T-cell (primary cell): ENCODE data around the gene CPOX. TPM values are rescaled to one million over a fixed set of nuclear protein-coding genes. Genes with fewer than 3 reads are reported as not detected.

Experiments
- ATAC-seq, 4 experiments: fragments of 200-7000 bp in 3 of 4; fragments of 150-1000 bp in 1 of 4; cut with Tn5 transposase; replicated peaks in 1 of 4; 1 replicate in 3 of 4; 2 replicates in 1 of 4; pipeline ENCODE4 v1.10.0; 2021; ENCODE audit warnings: moderate library complexity in 3 of 4, mild to moderate bottlenecking in 2 of 4, moderate number of reproducible peaks in 1 of 4
- CTCF ChIA-PET, 2 donors: fragments of 300-600 bp; sonication (Branson Sonifier 250); formaldehyde crosslinking; loops; one replicate each; lab custom pipeline; 2022; ENCODE audit warnings: antibody characterized with exemption in 2 of 2; lab: Charles Lee
- POLR2A ChIA-PET, 2 donors: fragments of 300-600 bp; sonication (Branson Sonifier 250); formaldehyde crosslinking; loops; one replicate each; lab custom pipeline; 2022; ENCODE audit warnings: antibody characterized with exemption in 2 of 2; lab: Charles Lee
- DNase-seq, 35 experiments: peaks; one replicate each; pipeline versions ENCODE4 v3.0.0 to v3.0.0-alpha.2; 2013 to 2023
- H3K27ac ChIP-seq: one replicate; pipeline ENCODE4 v1.5.1; 2013; ENCODE audit warnings: low read length
- H3K27me3 ChIP-seq, 2 experiments: replicated peaks in 1 of 2; 1 replicate in 1 of 2; 2 replicates in 1 of 2; pipeline versions ENCODE4 v1.6.1 to v1.7.0; 2013; ENCODE audit warnings: low read length in 1 of 2, mixed read lengths in 1 of 2; ENCODE audit not compliant: control insufficient read depth in 2 of 2, insufficient read depth in 2 of 2; ENCODE audit errors: extremely low read depth in 1 of 2
- H3K36me3 ChIP-seq, 2 donors: 1 replicate in 1 of 2; 2 replicates in 1 of 2; pipeline versions ENCODE4 v1.6.1 to v1.7.0; 2013; ENCODE audit warnings: low read length in 1 of 2; ENCODE audit not compliant: control insufficient read depth in 2 of 2, insufficient read depth in 1 of 2; ENCODE audit errors: extremely low read depth in 1 of 2
- H3K4me1 ChIP-seq, 2 experiments: 1 replicate in 1 of 2; 2 replicates in 1 of 2; pipeline versions ENCODE4 v1.6.1 to v1.7.0; 2013; ENCODE audit warnings: low read length in 2 of 2, mixed read lengths in 1 of 2; ENCODE audit not compliant: insufficient read depth in 2 of 2, control insufficient read depth in 1 of 2; ENCODE audit errors: extremely low read depth in 1 of 2
- H3K4me3 ChIP-seq, 2 donors: 1 replicate in 1 of 2; 2 replicates in 1 of 2; pipeline versions ENCODE4 v1.5.1 to v1.7.0; 2013; ENCODE audit warnings: mild to moderate bottlenecking in 2 of 2, low read length in 1 of 2, moderate library complexity in 1 of 2; ENCODE audit not compliant: control insufficient read depth in 1 of 2; ENCODE audit errors: extremely low read depth in 1 of 2
- H3K9me3 ChIP-seq: 2 replicates; pipeline ENCODE4 v1.7.0; 2013
- H3K27ac Mint-ChIP-seq, 2 donors: one replicate each; pipeline ENCODE4 v1.8.0; 2020 to 2021; ENCODE audit warnings: mild to moderate bottlenecking in 2 of 2, mixed read lengths in 2 of 2
- H3K27me3 Mint-ChIP-seq, 2 donors: one replicate each; pipeline ENCODE4 v1.8.0; 2021 to 2022; ENCODE audit warnings: mixed read lengths in 2 of 2
- H3K36me3 Mint-ChIP-seq: one replicate; pipeline ENCODE4 v1.8.0; 2021; ENCODE audit warnings: mixed read lengths
- H3K4me1 Mint-ChIP-seq, 3 donors: one replicate each; pipeline ENCODE4 v1.8.0; 2020 to 2022; ENCODE audit warnings: mixed read lengths in 3 of 3, mild to moderate bottlenecking in 1 of 3
- H3K4me3 Mint-ChIP-seq, 3 donors: one replicate each; pipeline ENCODE4 v1.8.0; 2020 to 2022; ENCODE audit warnings: mild to moderate bottlenecking in 3 of 3, mixed read lengths in 3 of 3, moderate library complexity in 3 of 3
- H3K9me3 Mint-ChIP-seq, 3 donors: one replicate each; pipeline ENCODE4 v1.8.0; 2020 to 2022; ENCODE audit warnings: mixed read lengths in 3 of 3
- WGBS: methylation state at CpG from one replicate; pipeline ENCODE4 v1.1.5; 2013; ENCODE audit warnings: missing lambda C conversion rate; ENCODE audit not compliant: insufficient coverage; 5-methylcytosine and 5-hydroxymethylcytosine counted together
- total RNA-seq, 35 experiments: library from RNA in 6 of 35; stranded (reverse) in 6 of 35; fragments of 120-200 nt in 1 of 35; gene quantifications; one replicate each; pipeline versions ENCODE4 v1.2.1 to v1.2.4 and lab custom pipeline; 2013 to 2026

CPOX gene
- total RNA-seq, 5 donors from 2014 or later (not counting 1 experiment from before 2014, with no cell fraction given) = 13.9 to 47.6 (median 44.6) TPM

DNA sequence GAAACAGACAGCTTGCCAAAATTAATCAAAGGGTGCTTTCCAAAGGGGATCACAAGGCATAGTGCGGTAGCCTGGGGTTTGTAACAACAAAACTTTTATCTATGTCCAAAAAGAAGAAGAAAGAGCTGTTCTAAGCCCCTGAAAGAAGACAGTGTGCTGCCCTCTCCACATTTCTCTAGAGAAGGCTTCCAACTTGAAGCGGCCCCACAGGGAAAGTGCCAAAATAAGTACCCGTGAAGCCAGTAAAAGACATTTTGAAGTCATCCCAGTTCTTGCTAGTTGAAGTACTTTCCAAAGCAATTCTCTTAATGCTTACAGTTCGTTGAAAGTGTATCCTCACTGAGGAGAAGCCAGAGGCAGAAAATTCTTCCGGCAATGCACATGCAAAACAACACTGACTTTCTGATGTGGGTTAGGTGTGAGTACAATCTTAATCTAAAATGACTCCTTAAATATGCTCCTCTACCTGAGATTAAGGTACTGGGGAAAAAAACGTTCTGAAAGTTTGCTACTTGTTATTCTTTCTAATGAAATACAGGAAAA, 40.3 kb downstream of the CPOX start:
- H3K9me3 Mint-ChIP-seq = no peaks in the 10 kb centered on the region
- ChIA-PET CTCF (interaction anchor here in 1 of 2 donors (1.0 kb wide), 1 partner anchor 12 kb away, joined by 7 read pairs; no protein-coding TSS in a partner anchor), POLR2A (no interaction called here)
- H3K36me3 ChIP-seq = no peaks in the 10 kb centered on the region
- peaks cover 8% of the 10 kb centered on the region for H3K36me3 Mint-ChIP-seq
- ATAC-seq (peak in 1 of 4 experiments; percentile 40), DNase-seq (peak in 1 of 35 experiments; percentile 44)
- H3K27me3 ChIP-seq = no peaks in the 10 kb centered on the region
- H3K4me1 ChIP-seq = peaks cover 0 to 33% of the 10 kb centered on the region in 2 experiments
- H3K9me3 ChIP-seq = no peaks in the 10 kb centered on the region
- 71% methylated on average over 2 of the region's 6 CpGs for WGBS
- H3K27ac ChIP-seq = peak overlapping the region; percentile 50
- peak overlapping the region; percentile 81 to 94 for H3K27ac Mint-ChIP-seq
- H3K4me1 Mint-ChIP-seq = peaks cover 34 to 73% (median 65%) of the 10 kb centered on the region in 3 donors
- H3K4me3 ChIP-seq = no peak overlapping the region
- H3K4me3 Mint-ChIP-seq = peak overlapping the region in 2 of 3 donors; percentile 14 to 35
- no peaks in the 10 kb centered on the region for H3K27me3 Mint-ChIP-seq

DNA sequence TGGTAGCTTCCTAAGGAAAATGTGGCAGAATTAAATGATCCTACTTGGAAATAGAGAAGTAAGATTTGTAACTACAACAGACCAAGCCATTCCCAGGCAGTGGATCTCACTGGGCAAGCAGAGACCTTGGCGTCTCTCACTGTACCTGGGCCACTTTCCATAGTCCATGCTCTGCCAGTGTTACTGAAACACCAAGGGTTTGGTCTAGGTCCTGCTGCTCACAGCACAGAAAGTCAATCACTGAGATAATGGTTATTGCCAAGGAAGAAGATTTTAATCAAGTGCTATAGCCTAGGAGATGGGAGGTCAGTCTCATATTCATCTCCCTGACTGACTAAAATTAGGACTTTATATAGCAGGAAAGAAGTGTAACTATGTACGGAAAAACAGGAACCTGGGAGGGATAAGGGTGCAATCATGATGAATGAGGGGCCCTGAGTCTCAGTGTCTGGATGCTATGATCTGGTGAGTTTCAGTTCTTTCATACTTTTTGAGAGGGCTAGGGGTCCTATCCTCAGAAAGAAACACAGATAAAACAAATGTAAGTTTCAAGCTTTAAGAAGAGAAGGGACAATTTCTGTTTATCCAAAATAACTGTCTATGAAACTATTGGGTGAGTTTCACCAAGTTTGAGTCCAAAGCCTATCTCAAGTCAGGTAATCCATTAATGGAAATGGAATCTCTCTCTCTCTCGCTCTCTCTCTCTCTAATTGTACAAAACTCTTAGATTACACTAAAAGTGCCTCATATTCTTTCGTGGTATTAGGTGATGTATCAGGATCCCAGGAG, 41.0 kb downstream of the CPOX start:
- H3K9me3 ChIP-seq = no peaks in the 10 kb centered on the region
- H3K36me3 ChIP-seq = no peaks in the 10 kb centered on the region
- peak overlapping the region; percentile 50 for H3K27ac ChIP-seq
- Mint-ChIP-seq H3K36me3 (peaks cover 8% of the 10 kb centered on the region), H3K27ac (peak overlapping the region; percentile 81 to 94), H3K4me3 (peak overlapping the region in 1 of 3 donors; percentile 35), H3K4me1 (peaks cover 29 to 67% (median 60%) of the 10 kb centered on the region in 3 donors), H3K9me3 (no peaks in the 10 kb centered on the region), H3K27me3 (no peaks in the 10 kb centered on the region)
- POLR2A ChIA-PET = no interaction called here
- H3K27me3 ChIP-seq = no peaks in the 10 kb centered on the region
- ATAC-seq = no peak
- H3K4me3 ChIP-seq = no peak overlapping the region
- CTCF ChIA-PET = interaction anchor here in 1 of 2 donors (1.1 kb wide), 1 partner anchor 26 kb away, joined by 3 read pairs; no protein-coding TSS in a partner anchor
- 100% methylated on average over 1 of the region's 4 CpGs for WGBS
- DNase-seq = no peak
- H3K4me1 ChIP-seq = peaks cover 0 to 30% of the 10 kb centered on the region in 2 experiments

DNA sequence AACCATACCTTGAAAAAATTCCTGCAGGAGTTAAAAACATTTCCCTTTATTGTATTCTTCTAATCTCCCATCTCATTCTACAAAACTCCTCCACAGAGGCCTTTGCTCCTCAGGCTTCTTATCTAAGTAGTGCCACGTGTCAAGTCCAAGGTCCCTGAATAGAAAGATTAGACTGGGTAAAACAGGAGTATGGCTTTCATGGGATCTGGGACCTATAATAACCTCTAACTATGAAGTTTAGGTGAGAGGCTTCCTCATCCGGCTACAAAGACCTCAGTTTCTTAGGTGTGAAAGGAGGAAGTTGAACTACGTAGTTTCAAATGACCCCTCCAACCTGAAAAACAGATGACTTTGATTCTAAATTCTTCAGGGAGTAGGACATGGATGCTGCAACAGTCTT, 41.7 kb downstream of the CPOX start:
- Mint-ChIP-seq H3K9me3 (no peaks in the 10 kb centered on the region), H3K36me3 (peaks cover 8% of the 10 kb centered on the region), H3K4me3 (no peak overlapping the region), H3K27me3 (no peaks in the 10 kb centered on the region), H3K27ac (peak overlapping the region; percentile 81 to 94), H3K4me1 (peaks cover 23 to 61% (median 53%) of the 10 kb centered on the region in 3 donors)
- Histone ChIP-seq H3K9me3 (no peaks in the 10 kb centered on the region), H3K27me3 (no peaks in the 10 kb centered on the region), H3K4me1 (peaks cover 0 to 24% of the 10 kb centered on the region in 2 experiments), H3K36me3 (no peaks in the 10 kb centered on the region), H3K27ac (peak overlapping the region; percentile 50), H3K4me3 (no peak overlapping the region)
- ATAC-seq (no peak), DNase-seq (no peak)
- POLR2A ChIA-PET = interaction anchor here in 1 of 2 donors (1.0 kb wide), 1 partner anchor 13 kb away, joined by 4 read pairs; no protein-coding TSS in a partner anchor
- no CpG with 5 or more reads among the region's 3 CpGs for WGBS
- CTCF ChIA-PET = interaction anchor here in 1 of 2 donors (1.1 kb wide), 1 partner anchor 25 kb away, joined by 3 read pairs; no protein-coding TSS in a partner anchor

DNA sequence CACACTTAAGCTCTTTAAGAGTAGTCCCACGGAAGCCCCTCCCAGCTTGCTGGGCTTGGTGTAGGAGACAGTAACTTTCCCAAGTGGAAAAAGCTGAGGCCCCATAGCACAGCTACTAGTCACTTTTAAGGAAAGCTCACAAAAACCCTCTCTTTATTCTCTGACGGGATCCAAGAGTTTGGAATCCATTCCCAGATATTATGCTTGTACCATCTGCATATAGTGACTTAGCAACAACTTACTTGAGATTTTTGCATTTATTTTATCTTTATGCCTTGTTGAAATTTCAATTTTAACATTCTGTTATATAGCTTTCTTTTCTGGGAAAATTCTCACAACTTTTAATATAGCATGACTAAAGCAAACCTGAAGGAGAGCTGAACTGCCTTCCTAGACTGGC, 42.2 kb downstream of the CPOX start:
- WGBS = no CpG with 5 or more reads among the region's 2 CpGs
- no peak overlapping the region for H3K4me3 ChIP-seq
- no peaks in the 10 kb centered on the region for H3K27me3 ChIP-seq
- ATAC-seq = no peak
- Mint-ChIP-seq H3K4me3 (no peak overlapping the region), H3K27me3 (no peaks in the 10 kb centered on the region), H3K9me3 (no peaks in the 10 kb centered on the region), H3K36me3 (peaks cover 8% of the 10 kb centered on the region), H3K27ac (peak overlapping the region; percentile 23 to 56), H3K4me1 (peaks cover 18 to 58% (median 50%) of the 10 kb centered on the region in 3 donors)
- H3K9me3 ChIP-seq = no peaks in the 10 kb centered on the region
- POLR2A ChIA-PET = interaction anchor here in 1 of 2 donors (0.6 to 1.0 kb wide), 2 partner anchors 14 to 238 kb away, joined by 4 to 6 read pairs; no protein-coding TSS in a partner anchor
- no peak for DNase-seq
- H3K4me1 ChIP-seq = peaks cover 0 to 21% of the 10 kb centered on the region in 2 experiments
- H3K36me3 ChIP-seq = no peaks in the 10 kb centered on the region
- H3K27ac ChIP-seq = peak overlapping the region; percentile 50
- CTCF ChIA-PET = interaction anchor here in 1 of 2 donors (0.5 to 1.1 kb wide), 2 partner anchors 25 to 44 kb away, joined by 3 to 5 read pairs; no protein-coding TSS in a partner anchor

DNA sequence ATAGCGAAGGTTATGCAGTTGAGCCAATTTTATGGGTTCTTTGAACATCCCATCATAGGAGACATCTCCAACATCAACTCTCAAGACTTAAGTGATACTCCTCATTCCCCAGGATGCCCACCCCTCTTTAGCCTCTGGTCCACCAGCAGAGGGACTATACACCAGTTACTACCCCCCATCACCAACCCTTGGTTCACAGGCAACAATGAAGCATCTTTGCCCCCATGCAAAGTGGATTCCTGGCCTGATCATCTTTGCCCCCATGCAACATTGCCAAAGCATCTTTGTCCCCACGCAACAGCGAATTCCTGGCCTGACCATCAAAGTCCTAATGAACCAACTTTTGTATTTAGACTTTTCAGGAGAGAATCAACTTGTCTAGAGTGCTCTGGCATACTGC, 42.6 kb downstream of the CPOX start:
- no peak overlapping the region for H3K27ac ChIP-seq
- WGBS = 100% methylated on average over 2 of the region's 3 CpGs
- ChIA-PET CTCF (interaction anchor here in 1 of 2 donors (0.5 kb wide), 1 partner anchor 44 kb away, joined by 5 read pairs; no protein-coding TSS in a partner anchor), POLR2A (interaction anchor here in 1 of 2 donors (0.6 to 1.0 kb wide), 2 partner anchors 14 to 238 kb away, joined by 4 to 6 read pairs; no protein-coding TSS in a partner anchor)
- peak overlapping the region; percentile 23 to 56 for H3K27ac Mint-ChIP-seq
- no peaks in the 10 kb centered on the region for H3K27me3 Mint-ChIP-seq
- no peak overlapping the region for H3K4me3 Mint-ChIP-seq
- no peaks in the 10 kb centered on the region for H3K36me3 ChIP-seq
- H3K4me1 Mint-ChIP-seq = peaks cover 14 to 58% (median 50%) of the 10 kb centered on the region in 3 donors
- no peak overlapping the region for H3K4me3 ChIP-seq
- peaks cover 0 to 19% of the 10 kb centered on the region in 2 experiments for H3K4me1 ChIP-seq
- H3K9me3 Mint-ChIP-seq = no peaks in the 10 kb centered on the region
- H3K9me3 ChIP-seq = no peaks in the 10 kb centered on the region
- peaks cover 8% of the 10 kb centered on the region for H3K36me3 Mint-ChIP-seq
- DNase-seq = no peak
- H3K27me3 ChIP-seq = no peaks in the 10 kb centered on the region
- no peak for ATAC-seq

DNA sequence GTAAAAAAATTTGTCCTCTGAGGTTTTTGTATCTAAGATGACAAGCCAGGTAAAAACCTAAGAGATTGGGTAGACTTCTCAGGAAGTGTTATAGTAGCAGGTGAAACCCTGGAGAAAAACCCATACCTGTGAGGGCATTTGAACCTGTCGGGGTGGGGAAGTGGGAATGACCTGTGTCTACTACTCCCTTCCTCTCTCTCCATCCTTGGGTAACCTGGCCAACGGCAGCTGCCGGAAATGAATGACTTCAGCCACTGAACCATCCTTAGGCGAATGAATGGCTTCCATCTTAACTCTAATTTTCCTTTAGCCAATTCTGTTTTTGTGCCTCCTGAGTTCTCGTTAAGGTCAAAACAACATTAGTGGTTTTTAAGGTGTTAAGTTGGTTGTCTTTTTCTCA, 44.9 kb downstream of the CPOX start:
- no peaks in the 10 kb centered on the region for H3K9me3 Mint-ChIP-seq
- ChIA-PET CTCF (interaction anchor here in 1 of 2 donors (0.7 kb wide), 1 partner anchor 16 kb away, joined by 3 read pairs; no protein-coding TSS in a partner anchor), POLR2A (no interaction called here)
- peaks cover 10 to 42% (median 35%) of the 10 kb centered on the region in 3 donors for H3K4me1 Mint-ChIP-seq
- no peak overlapping the region for H3K27ac ChIP-seq
- peaks cover 0 to 19% of the 10 kb centered on the region in 2 experiments for H3K4me1 ChIP-seq
- no peak overlapping the region for H3K27ac Mint-ChIP-seq
- H3K4me3 ChIP-seq = no peak overlapping the region
- DNase-seq (no peak), ATAC-seq (no peak)
- no peaks in the 10 kb centered on the region for H3K36me3 ChIP-seq
- no CpG with 5 or more reads among the region's 5 CpGs for WGBS
- no peaks in the 10 kb centered on the region for H3K9me3 ChIP-seq
- H3K27me3 ChIP-seq = no peaks in the 10 kb centered on the region
- H3K36me3 Mint-ChIP-seq = peaks cover 4% of the 10 kb centered on the region
- no peaks in the 10 kb centered on the region for H3K27me3 Mint-ChIP-seq
- H3K4me3 Mint-ChIP-seq = no peak overlapping the region
